Liver (tissue), 3 donors: ENCODE results near the gene ZFP57.

Experiments
- CTCF ChIP-seq: fragments of 150-350 bp; IDR thresholded peaks from 2 replicates; pipeline ENCODE4 v1.5.1; 2017; ENCODE audit warnings: improper control_type of control experiment, low read depth, low read length; ENCODE audit not compliant: missing input control
- GABPA ChIP-seq, 2 donors: IDR thresholded peaks in 1 of 2; conservative IDR thresholded peaks in 1 of 2; 2 replicates each; pipeline ENCODE4 v1.6.1; 2016; ENCODE audit warnings: antibody characterized with exemption in 2 of 2, mild to moderate bottlenecking in 1 of 2, moderate library complexity in 1 of 2
- JUND ChIP-seq, 2 donors: IDR thresholded peaks; 2 replicates each; pipeline ENCODE4 v1.6.1; 2016; ENCODE audit warnings: antibody characterized with exemption in 2 of 2
- MAX ChIP-seq: IDR thresholded peaks from 2 replicates; pipeline ENCODE4 v1.6.1; 2016; ENCODE audit warnings: antibody characterized with exemption
- RAD21 ChIP-seq, 2 donors: IDR thresholded peaks; 2 replicates each; pipeline ENCODE4 v1.6.1; 2016; ENCODE audit warnings: antibody characterized with exemption in 2 of 2, mild to moderate bottlenecking in 2 of 2
- donor health status: healthy.
- donor health status: healthy.

- TF ChIP-seq MAX (no peak), JUND (IDR thresholded peaks at IDR 0.05) (no peak), CTCF (no peak), GABPA (IDR thresholded peaks at IDR 0.05 in 1 of 2, conservative IDR thresholded peaks at IDR 0.05 in 1 of 2) (no peak), RAD21 (IDR thresholded peaks at IDR 0.05) (no peak)
Measured at GRCh38 chr6:29685718-29686326, 4.9 kb upstream of the ZFP57 start.
